ENCODE measurements around the gene ITGA2. TPM values are rescaled to one million over a fixed set of nuclear protein-coding genes. Genes with fewer than 3 reads are reported as not detected.

Gene ITGA2
- total and polyA plus RNA-seq, 2 of the 8 experiments (the other 6 are each of a cell fraction or from before 2014, with no cell fraction given): 1.4 to 7.7 TPM

- TF ChIP-seq SIRT6 (IDR thresholded peaks at IDR 0.05; ENCODE audit: low read length): no peak
- no peak for TF ChIP-seq CHD7 (IDR thresholded peaks at IDR 0.05; ENCODE audit: insufficient replicate concordance, low read length)
- TF ChIP-seq CTBP2 (IDR thresholded peaks at IDR 0.05; ENCODE audit: borderline replicate concordance, insufficient read depth, insufficient read length, low read length): no peak
- no peak for TF ChIP-seq ZNF274 (IDR thresholded peaks at IDR 0.05; ENCODE audit: borderline replicate concordance, extremely low read depth, low read length)
- TF ChIP-seq CHD1 (IDR thresholded peaks at IDR 0.05; ENCODE audit: low read depth, low read length): no peak
Observed at GRCh38 chr5:53127107-53127506, 138.0 kb downstream of the ITGA2 start (continued).

All from H1 (cell line).